NCI-H2171 treated with DMSO at 0.1 percent for 48 hours (cell line): ENCODE measurements around the gene HTRA1.
A peak's percentile ranks its signal among the peaks of the same experiment; 100 is the strongest.

Experiments used
- DNase-seq: peaks from one replicate; lab custom pipeline; 2025; lab: John Stamatoyannopoulos, UW

Gene HTRA1

DNA sequence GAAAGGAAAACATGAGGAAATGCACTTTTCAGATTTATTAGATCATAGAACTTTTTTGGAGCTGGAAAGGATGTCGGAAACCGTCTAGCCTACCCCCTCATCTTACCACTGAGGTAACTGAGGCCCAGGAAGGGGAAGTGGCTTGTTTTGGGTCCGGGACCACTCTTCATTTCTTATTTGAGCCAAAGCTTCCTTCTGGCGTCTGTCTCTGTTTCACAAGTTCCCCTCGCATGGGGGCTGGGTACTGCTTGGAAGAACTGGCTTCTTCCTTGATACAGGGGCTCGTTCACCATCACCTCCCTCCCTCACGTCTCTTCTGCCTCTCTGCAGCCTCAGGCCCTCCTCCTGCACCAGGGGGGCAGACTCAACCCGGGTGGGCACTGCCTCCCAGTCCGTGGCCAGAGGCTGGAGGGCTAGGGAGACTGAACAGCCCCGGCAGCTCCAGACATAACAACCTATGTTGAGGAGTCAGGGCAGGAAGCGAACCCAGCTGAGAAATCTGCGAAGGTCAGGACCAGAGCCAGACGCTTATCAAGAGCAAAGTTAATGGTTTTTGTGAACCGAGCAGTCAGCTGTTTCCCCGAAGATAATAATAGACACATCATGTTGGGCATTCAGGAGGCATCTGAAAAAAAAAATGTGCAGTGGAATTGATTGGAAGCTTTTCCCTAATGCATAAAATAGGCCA, 12.9 kb downstream of the HTRA1 start:
- no peak for DNase-seq

DNA sequence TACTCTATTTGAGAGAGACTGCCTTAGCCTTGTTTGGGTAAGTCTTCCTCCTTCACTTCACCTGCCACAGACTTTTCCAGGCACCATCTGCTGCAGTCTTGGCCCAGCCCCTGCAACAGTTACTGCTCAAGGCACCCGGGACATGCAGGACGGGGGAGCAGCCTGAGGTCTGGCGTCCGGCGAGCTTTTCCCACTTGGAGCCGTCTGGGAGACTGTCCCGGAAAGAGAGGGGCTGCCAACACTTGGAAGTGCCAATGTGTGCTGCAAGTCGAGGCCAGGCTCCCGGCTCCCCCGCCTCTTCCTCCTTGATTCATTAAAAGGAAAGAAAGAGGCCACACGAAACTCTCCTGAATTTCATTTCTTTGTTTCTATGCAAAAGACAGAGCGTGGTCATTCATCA, 13.7 kb downstream of the HTRA1 start:
- peak; percentile 6 for DNase-seq

DNA sequence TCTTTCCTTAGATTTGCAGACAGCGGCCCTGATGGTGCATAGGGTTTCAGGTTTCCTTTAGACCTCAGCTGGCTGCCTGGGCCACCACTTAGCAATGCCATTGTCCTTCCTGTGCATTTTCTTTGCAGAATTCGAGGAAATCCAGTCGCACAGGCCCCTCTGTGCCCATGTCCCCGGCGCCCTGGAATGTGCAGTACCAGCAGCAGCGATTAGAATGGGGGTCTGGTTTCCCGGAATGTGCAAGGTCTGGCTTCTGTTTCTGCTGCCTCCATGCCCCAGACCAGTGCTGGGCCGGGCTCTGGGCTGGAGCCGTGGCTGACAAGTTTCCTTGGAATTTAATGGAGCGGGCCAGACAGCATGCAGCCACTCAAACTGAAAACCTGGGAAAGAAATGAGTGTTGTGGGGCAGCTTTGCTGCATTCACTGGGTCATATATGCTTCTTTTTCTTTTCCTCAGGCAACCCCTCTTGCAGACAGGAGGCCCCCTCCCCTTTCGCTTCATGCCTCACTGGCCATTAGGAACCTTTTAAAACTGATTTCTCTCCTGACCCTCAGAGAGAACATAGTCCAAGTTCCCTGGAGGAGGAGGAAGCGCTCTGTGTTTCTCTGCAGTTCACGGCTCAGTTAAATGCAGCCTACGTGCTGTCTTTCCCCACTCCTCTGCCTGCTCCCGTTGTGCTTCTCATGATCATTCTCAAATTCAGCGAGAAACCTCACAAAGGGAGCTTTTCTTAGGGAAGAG, 14.4 kb downstream of the HTRA1 start:
- DNase-seq = no peak

DNA sequence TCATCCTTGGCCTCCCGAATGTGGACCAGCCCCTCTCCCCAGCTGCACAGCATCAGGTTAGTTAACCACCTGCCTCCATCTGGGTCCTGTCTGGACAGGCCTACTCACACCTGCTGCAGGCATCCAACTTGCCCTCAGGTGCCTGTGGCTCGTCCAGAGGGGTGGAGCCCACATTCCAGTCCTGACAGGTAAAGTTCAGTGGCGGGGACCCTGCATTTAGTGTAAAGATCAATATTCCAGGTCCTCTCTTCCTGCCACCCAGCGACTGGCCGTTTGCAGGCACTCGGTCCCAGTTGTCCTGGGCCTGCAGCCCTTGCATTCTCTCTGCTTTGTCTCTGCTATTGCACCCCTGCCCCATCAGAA, 15.0 kb downstream of the HTRA1 start:
- peak; percentile 56 for DNase-seq

DNA sequence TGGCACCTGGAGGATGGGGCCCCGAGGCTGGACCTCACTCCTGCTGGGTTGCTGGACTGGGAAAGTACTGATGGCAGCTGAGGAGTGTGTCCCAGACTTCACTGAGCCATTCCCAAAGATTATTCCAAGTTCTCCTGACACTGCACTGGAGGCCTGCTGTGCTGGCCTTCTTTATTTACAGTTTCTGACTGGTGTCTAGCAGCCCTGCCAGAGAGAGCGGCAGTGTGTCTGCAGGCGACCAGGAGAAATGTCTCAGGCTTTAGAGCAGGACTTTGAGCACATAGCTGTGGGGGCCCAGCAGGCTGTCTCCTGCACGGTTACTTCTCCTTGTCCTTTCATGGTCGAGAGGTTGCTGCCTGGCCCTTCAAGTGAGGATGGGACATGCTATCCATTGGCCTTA, 16.1 kb downstream of the HTRA1 start:
- no peak for DNase-seq

DNA sequence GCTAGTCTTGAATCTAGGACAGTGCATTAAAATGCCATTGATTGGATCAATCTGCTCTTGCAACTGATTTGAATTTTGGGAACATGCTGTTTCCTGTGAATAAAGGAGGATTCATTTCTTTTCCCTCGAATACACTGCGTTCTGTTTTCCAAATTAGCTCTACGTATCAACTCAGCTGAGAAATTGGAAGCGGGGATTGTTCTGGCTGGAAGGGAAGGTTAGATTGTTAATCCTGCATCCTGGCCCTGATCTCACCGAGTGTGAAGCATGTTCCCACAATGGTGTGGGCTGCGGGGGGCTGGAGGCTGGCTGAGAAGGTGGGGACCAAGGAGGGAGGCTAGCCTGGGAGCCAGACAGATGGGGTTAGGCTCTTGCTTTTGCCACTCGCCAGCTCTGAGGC, 17.6 kb downstream of the HTRA1 start:
- no peak for DNase-seq

DNA sequence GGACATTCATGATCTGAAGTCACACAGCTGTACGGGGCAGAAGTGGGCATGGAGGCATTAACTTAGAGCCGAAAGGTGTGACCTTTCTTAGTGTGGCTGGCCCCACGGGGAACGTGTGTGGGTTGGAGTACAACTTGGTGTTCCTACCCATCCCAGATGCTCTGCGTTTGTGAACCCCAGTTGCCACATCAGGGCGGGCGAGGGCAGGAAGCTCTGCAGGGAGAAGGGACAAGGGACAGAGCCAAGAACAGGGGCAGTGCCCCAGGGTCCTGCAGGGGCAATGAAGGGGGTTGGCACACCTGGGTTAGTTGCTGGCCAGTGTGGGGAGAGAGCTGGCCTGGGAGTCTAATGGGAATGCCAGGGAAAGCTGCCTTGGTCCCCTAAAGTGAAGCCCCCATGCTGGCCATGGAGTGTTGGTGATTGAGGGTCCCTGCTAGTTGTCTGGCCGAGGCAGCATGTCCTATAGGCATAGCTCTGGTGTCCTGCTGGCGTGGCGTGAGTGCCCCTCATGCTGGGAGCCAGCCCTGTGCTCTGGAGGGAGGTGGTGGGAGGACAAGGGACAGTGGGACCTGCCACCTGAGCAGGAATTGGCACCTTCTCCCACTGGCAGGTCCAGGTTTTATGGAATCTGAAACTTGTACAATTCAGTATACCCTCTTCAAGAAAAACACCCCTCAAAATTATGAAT, 18.9 kb downstream of the HTRA1 start:
- DNase-seq = no peak

DNA sequence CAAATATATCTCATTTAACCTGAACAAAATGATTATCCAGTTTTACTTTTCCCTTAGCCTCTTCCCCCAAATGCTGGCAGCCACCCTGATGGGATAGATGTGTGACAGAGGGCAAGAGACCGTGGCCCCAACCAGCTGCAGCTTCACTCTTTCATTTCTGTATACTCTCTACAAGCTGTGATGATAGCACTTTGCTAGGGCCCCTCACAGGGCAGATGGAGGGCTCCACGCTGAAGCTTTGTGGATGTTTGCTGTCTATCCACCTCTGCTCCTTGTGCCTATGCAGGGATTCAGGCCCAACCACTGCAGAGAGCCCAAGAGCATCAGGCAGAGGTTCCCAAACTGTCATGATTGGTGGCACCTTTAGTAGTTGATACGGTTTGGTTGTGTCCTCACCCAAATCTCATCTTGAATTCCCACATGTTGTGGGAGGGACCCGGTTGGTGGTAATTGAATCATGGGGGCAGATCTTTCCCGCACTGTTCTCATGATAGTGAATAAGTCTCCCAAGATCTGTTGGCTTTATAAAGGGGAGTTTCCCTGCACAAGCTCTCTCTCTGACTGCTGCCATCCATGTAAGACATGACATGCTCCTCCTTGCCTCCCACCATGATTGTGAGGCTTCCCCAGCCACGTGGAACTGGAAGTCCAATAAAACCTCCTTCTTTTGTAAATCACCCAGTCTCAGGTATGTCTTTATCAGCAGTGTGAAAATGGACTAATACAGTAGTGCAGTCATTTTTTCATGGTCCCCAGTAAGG, 20.1 kb downstream of the HTRA1 start:
- DNase-seq = no peak

DNA sequence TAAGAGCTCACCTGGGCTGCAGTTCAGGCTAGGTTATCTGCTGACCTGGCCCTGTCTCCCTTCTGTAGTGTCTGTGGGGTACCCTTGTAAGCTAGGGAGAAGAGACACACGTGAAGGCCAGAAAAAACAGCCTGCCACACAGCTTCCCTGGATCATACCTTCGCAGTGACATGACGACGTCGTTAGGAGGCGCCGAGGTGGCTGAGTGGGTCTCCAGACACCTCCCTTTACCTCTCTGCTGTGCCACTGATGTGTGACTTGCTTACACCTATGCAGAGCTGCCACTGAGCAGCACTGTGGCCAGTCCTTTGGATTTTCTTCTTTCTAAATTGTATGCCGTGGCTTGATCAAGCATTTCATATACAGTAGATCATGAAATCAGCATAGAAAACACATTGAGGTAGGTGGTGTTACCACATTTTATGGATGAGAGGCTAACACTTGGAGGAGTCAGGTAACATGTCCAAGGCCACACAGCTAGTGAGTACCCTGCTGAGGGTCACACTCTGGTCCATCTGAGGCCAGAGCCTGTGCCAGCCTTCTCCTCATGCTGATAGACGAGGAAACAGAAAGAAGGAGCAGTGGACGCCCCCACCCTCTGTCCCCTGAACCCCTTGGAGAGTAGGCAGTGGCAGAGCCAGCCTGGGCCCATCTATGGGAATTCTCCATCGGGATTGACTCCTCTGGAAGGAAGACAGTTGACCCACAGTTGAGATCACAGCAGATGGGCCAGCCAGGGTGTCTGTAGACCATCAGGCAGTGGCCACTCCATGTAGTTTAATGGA, 23.1 kb downstream of the HTRA1 start:
- DNase-seq = no peak

DNA sequence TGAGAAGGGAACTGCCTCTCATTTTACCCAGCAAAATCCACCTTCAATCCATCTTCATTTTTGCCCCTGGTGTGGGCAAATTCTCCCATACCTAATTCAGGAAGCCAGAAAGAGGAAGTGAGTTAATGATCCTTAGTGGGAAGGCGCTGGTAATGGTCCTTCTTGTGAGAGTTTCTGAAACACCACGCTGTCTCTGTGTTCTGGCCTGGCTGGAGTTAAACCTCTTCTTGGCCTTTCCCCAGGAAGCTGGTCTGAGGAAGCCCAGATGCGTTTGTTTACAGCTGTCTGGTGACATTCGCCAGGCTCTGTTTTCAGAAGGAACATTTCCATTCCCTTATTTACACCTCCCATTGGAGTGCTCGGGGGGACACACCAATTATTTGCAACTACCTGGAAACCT, 24.3 kb downstream of the HTRA1 start:
- no peak for DNase-seq

DNA sequence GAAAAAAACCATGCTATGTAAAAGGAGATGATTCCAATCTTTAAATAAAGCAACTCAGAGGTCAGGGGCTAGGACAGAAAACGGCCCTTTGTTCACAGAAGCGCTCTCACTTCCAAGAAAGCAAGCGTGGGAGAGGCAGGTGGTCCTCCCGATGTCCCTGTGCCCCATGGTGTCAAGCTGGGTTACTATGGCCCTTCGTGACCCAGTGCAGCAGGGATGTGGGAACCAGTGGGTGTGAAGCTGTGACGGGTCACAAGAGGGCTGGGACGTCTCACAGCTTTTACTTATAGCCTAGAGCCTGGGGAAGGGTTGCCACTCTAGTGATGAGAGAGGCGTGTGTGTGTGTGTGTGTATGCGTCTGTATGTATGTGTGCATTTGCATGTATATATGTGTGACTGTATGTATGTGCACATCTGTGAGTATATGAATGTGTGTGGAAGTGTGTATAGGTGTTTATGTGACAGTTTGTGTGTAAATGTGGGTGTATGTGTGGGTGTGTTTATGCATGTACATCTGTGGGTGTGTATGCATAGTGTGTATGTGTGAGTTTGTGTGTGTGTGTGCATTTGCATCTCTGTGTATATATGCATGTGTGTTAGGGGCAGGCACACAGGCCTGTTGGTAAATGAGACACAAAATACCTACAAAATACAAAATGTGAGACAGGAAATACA, 25.2 kb downstream of the HTRA1 start:
- DNase-seq = no peak

DNA sequence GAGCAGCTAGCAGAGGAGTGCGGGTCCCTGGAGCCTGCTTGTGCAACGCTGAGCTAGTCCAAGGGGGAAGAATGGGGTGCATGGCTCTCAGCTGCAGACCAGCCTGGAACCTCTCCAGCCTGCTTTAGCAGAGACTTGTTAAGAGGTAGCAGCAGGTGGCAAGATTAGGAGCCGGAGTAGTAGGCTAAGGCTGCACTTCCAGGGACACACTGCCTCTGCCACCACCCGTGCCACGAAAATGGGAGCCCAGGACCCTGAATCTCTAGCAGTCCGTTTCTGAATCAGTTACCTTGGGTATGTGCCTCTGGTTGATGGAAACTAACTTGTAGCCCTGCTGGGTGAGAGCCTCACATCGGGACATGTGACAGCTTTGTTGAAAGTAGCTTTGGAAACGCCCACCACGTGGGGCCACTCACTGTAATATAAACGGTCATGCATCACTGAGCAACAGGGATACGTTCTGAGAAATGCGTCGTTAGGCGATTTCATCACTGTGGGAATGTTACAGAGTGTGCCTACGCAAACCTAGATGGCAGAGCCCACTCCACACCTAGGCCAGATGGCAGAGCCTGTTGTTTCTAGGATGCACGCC, 25.9 kb downstream of the HTRA1 start:
- DNase-seq = peak; percentile 79

DNA sequence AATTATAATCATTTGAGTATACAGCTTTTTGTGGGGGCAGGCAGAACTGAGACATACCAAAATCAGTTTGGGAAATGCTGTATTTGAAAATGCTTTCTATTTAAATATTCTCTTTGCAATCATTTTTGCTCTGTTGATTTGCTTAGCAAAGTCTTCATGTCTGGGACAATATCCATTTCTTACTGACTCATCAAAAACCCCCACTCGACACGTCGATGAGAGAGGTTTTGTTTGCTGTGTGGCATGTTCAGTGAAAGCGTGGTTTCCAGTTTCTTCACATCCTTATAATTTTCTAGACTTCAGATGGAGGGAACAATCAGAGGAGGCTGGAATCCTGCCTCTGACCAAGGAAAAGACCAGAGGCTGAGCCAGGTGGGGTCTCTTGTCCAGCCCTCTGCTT, 28.9 kb downstream of the HTRA1 start:
- DNase-seq = no peak

DNA sequence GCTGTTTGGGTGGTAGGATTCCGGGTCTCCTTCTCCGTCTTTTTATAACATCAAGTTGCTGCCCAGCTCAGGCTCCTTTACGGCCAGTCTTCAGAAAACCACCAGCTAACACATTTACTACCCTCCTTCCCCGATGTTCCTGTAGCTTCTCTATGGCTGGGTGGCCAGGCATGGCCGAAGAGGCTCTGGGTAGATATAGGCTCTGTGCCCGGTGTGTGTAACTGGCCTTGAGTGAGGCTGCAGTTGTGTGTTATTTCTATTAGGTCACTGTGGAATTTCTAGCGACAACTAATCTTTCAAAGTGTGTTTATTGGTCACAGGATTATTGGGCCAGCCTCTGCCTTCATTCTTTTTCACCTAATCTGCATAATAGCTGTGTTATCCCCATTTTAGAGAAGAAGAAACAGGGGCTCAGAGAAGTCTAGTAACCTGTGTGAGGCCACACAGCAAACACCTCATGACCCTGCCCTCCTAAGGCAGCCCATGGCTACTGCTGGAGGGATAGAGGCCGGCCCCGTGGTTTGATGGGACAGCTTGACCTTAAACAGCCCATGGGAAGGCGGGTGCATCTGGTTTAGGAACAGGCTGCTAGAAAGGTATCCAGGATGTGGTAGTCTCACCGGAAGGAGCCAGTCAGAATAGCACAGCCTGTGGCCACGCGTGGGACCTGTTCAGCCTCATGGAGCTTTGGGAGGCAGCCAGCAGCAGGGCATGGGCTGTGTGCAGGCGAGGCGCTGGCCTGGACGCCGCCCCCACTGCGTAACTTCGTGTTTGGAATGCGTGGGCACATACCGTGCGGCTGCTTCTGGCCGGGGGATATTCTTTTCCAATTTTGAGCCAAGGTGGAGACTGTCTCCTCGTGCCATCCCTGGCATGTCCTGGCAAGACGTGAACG, 29.7 kb downstream of the HTRA1 start:
- no peak for DNase-seq

DNA sequence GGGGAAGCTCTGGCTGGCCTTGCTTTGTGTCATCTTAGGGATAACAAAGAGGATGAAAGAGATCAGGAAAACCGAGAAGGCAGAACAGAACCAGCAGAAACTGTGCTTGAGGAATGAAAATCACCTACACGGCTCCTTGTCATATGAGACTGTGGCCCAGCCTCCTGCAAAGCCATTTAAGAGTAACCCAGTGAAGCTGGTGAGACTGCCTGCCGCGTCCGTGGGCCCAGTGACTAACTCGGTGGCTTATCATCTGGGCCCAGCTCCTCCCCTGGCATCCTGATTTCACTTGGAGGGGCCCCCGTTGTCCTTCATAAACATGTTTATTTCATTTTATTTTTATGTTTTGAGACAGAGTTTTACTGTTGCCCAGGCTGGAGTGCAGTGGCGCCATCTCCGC, 30.7 kb downstream of the HTRA1 start:
- DNase-seq = no peak

DNA sequence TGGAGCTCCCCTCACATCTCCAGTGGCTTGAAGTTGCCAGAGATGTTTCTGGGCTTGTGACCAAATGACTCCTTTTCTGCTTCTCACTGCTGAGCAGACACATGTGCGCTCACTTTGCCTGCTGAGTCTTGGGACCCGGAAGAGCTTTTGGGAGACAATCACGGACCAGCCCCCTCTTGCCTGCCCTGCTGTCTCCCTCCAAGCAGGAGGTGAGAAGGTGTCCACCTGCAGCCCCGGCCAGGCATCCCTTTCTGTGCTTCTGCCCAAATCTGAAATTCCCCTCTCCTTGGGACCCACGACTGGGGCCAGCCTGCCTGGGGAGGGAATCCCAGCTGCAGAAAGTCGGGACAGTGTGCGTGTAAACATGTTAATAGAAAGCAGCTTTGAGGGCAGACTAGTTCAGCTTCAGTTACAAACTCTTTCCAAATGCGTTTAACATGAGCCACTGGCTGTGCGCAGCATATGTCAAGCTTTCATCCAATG, 31.7 kb downstream of the HTRA1 start:
- no peak for DNase-seq

DNA sequence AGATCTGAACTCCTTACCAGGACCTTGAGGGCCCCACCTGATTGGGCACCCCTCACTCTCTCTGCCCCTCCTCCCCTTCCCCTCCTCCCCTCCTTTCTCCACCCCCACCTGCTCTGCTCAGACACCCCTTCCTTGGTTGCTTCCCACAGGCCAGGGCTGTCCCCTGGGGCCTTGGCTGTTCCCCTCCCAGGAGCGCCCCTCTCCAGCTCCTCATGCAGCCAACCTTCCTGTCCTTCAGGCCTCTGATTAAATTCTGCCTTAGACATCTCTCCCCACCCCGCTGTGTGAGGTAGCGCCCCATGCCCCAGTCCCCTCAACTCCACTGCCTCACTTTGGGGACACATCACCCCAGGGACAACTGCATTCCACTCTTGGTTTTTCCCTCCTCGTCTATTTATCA, 32.4 kb downstream of the HTRA1 start:
- no peak for DNase-seq

DNA sequence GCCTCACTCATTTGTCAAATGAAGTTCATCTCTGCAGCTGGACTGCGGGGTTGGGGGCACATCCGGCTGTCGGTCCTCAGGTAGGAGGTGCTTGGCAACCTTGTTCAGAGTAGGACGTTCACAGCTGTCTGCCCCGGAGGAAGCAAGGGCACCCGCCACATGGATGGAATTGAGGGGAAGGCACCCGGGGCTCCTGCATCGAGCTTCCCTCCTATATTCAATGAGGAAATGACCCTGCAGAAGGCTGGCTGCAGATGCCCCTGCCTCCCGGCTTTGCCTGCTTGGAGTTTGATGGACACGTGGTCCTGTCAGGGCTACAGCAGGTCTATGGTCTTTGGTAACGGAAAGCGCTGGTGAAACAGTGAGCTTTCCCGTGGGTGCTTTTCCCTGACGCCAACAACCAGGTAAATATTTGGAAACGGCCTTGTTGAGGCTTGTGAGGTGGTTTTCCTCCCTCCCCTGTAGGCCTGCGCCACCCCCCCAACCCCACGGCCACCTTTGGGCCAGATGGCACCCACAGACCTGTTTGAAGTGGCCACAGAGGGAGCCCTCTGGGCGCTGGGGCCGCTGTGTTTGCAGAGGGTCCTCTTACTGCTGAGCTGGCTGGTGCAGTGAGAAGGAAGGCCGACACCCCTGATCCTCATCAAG, 32.9 kb downstream of the HTRA1 start:
- DNase-seq = no peak

DNA sequence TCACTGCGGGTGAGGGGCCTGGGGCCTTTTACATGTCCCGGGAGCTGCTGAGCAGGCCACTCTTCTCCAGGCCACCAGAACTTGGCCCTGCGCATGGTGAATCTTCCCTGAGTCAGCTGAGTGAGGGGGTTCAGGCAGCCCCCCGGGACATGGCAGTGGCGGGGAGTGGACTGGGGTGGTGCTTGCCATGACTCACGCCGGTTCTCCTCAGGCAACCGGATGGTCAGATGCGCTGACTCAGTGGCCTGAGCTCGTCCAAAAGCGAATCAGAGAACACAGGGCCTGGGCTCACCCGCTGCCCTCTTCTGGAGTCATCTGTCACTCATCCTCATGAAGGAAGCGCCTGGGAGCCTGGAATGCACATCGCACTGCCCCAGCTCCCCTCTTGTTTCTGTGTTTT, 33.5 kb downstream of the HTRA1 start:
- no peak for DNase-seq
